Stomach (tissue), 4 donors: ENCODE results near the gene ATP5ME.

Source experiments
- POLR2A ChIP-seq, 4 donors: fragments of 450-650 bp; IDR thresholded peaks; one replicate each; pipeline ENCODE4 v1.6.1; 2016; ENCODE audit warnings: antibody characterized with exemption in 4 of 4, control low read depth in 2 of 4, mild to moderate bottlenecking in 1 of 4, moderate library complexity in 1 of 4
- POLR2AphosphoS5 ChIP-seq, 3 donors: sonication (generic); formaldehyde crosslinking; IDR thresholded peaks; one replicate each; pipeline ENCODE4 v1.6.1; 2016; ENCODE audit warnings: antibody characterized with exemption in 3 of 3

- TF ChIP-seq POLR2A (IDR thresholded peaks at IDR 0.05) (no peak), POLR2AphosphoS5 (IDR thresholded peaks at IDR 0.05) (no peak)
Observed at GRCh38 chr4:650951-651883, 22.9 kb downstream of the ATP5ME start.
